HG03175 (cell line): ENCODE data around the gene LAMB4.

ENCODE experiments used
- ATAC-seq: cut with Tn5 transposase; IDR thresholded peaks from one replicate; pipeline ENCODE4 v1.9.1; 2021; ENCODE audit warnings: mild to moderate bottlenecking, moderate library complexity; ENCODE audit not compliant: unreplicated experiment

The LAMB4 gene

GRCh38 chr7:108016841-108017775 is 113.1 kb downstream of the LAMB4 start:
- ATAC-seq: no peak

- ATAC-seq: no peak
Observed at GRCh38 chr7:108015740-108016139, 114.4 kb downstream of the LAMB4 start.

GRCh38 chr7:108014747-108015682 is 115.1 kb downstream of the LAMB4 start:
- ATAC-seq: no peak

GRCh38 chr7:108014215-108014614 is 115.9 kb downstream of the LAMB4 start:
- ATAC-seq: no peak

GRCh38 chr7:108012499-108013430 is 117.4 kb downstream of the LAMB4 start:
- ATAC-seq: no peak

GRCh38 chr7:108010377-108010776 is 119.8 kb downstream of the LAMB4 start:
- no peak for ATAC-seq

GRCh38 chr7:108009873-108010272 is 120.3 kb downstream of the LAMB4 start:
- no peak for ATAC-seq

- no peak for ATAC-seq
Observed at GRCh38 chr7:108008827-108009226, 121.3 kb downstream of the LAMB4 start.

GRCh38 chr7:108008240-108008639 is 121.9 kb downstream of the LAMB4 start:
- no peak for ATAC-seq

- no peak for ATAC-seq
Observed at GRCh38 chr7:108007762-108008161, 122.4 kb downstream of the LAMB4 start.

- no peak for ATAC-seq
Observed at GRCh38 chr7:108007261-108007660, 122.9 kb downstream of the LAMB4 start.

GRCh38 chr7:108004220-108005142 is 125.7 kb downstream of the LAMB4 start:
- ATAC-seq: peak; percentile 75

GRCh38 chr7:108003599-108003935 is 126.6 kb downstream of the LAMB4 start:
- ATAC-seq: no peak

- no peak for ATAC-seq
Observed at GRCh38 chr7:108002726-108003598, 127.2 kb downstream of the LAMB4 start, which contains the start of gene LAMB1. Gene LAMB1, minus strand, starts transcription at chr7:108003161. Its CDS starts 276 bp downstream, at chr7:108002885.

GRCh38 chr7:108001764-108002725 is 128.1 kb downstream of the LAMB4 start:
- ATAC-seq: no peak

- ATAC-seq: no peak
Observed at GRCh38 chr7:108000875-108001763, 129.0 kb downstream of the LAMB4 start.
